HG03457 (cell line): ENCODE data around the gene MAMLD1.

Experiments
- ATAC-seq: cut with Tn5 transposase; IDR thresholded peaks from one replicate; pipeline ENCODE4 v1.9.1; 2021; ENCODE audit warnings: moderate number of reproducible peaks; ENCODE audit not compliant: unreplicated experiment

The MAMLD1 gene

DNA sequence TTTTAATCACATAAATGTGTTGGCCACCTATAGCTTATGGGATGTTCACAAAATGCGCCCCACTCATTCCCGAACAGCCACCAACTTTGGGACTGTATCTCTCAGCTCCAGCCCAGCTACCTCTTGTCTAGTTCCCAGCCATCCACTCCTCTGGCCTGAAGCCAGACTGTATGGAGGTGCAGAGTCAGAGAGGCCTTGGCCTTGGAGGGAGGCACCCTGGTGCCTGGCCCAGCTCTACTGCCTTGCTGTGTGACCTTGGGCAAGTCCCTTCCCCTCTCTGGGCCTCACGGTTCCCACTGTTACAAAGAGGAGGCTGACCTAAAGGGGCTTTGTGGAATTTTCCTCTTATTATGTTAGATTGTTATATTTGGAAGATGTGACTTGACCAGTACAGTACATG lies 13.9 kb downstream of the MAMLD1 start:
- no peak for ATAC-seq

DNA sequence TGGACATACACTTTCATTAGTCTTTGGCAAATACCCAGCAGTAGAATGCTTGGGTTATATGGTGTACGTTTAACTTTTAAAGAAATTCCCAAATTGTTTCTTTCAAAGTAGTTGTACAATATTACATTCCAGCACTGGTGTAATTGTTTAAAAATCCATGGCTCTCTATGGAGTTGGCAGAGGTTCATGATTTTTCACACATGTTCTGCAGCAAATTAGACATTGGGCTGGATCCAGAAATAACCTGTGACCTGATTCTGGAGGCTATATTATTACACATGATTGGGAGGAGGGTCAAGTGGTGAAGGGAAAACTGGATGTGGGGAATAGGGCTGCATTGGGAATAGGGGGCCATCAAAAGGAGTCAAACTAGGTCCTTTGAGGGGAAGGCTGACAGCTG lies 41.9 kb downstream of the MAMLD1 start:
- no peak for ATAC-seq

DNA sequence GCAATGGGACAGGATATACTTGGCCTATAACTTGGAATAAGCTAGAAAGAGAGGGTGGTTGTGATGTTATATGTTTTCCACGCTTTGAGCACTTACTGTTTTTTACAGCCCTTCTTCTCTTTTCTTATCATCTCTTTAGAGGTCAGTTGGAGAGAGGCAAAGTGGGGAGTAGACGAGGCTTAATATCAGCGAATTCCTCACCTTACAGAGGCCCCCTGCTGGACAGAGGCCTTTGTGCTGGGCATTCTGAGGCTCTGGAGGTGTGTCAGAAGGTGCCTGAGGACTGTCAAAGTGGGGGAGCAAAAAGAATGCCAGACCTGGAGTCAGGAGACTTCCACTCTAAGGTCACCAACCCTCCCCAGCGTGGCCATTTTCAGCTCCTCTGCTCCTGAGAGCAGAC lies 42.5 kb downstream of the MAMLD1 start:
- no peak for ATAC-seq

DNA sequence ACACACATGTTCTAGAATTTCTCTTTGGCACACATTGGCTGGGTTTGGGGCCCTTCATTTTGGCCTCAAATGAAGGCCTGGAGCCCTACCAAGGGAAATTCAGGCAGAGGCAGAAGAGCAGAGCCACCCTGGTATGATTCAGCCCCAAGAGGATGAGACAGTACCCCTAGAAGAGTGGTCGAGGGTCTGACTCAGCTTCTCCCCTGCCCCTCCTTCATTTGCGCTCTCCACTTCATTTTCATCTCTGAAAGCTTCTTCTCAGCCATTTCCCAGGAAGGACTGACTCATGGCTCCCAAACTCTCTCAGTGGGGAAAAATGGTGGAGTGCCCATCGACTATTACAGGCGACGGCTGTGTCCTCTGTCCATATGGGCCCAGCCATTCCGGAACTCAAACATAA lies 43.5 kb downstream of the MAMLD1 start:
- no peak for ATAC-seq

DNA sequence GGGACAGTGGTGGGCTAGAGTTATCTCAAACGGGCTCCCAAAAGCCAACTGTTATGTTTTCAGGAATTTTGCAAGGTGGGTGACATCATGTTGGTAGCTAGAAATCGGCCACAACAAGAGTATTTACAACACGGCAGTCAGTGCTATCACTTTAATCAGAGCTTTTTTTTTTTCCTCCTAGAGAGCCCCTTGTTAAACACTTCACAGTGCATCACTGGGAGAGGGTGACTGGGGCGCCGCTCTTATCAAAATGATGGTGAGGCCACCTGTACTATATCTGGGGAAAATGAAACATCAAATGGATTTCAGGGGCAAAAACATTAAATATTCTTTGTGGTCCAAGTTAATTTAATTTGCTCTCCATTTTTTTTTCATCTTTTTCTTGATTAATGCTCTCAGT lies 44.9 kb downstream of the MAMLD1 start:
- no peak for ATAC-seq

DNA sequence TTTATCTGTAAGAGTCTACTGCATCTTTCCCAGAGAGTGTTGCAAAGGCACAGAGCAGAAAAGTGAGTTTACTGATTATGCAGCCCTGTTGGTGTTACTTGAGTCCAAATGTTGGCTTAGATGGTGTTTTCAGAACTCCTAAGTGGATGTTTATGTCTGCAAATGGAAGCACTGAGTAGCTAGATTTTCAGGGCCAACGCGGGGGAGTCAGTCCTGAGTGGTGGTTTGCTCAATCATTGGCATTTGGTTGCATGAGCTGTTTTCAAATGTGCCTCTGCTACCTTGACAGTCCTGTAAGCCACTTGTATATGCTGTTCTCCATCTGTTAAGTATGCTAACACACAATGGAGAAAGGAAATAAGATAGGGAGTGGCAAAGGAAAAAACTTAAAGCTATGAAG lies 45.4 kb downstream of the MAMLD1 start:
- no peak for ATAC-seq

DNA sequence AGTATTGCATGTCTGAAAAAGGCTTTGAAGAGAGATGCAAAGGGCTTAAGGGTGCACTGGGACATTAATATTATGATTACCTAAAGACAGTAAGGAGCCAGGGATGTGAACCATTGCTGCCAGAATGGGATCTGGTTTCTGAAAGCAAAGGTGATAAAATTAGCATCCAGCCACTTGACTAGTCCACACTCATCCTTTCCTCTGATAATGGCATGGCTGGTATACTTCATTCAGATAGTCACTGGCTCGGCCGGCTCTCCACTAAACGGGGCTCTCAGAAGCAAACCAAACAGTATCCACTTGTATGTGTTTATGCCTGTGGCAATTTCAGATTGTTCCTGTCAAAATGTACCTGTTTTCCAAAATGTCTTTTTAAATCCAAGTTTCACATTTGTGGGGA lies 46.4 kb downstream of the MAMLD1 start:
- ATAC-seq = no peak

DNA sequence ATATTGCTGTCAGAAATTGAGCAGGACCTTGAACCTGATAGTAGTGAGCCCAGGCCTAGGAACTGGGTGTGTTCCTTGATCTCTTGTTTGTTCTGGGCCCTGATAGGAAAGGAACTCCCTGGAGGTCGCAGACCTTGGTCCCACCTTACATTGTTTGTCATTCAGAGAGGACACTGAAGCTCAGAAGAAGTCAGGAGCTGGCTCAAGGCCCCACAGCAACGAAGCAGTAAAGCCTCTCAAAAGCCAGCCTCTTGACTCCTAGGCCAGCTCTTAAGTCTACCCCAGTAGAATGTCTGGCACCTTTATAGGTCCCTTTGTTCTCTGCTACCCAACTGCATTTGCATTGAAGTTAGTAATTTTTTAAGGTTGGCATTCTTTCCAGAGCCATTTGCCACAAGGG lies 46.8 kb downstream of the MAMLD1 start:
- ATAC-seq = no peak

DNA sequence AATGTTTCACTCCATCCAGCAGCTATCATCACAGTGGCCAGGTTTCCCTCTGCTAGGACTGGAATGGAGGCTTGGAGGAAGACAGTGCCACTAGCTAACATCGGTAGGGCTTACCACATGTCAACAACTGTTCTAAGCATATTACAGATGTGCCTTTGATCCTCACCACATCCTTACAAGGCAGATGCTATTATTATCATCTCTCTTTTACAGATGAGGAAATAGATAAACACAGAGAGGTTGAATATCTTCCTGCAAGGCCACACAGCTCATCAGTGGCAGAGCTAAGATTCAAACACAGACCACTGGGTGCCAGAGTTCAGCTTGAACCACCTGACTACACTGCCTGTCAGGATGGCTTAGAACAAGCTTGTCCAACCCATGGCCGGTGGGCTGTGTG lies 47.4 kb downstream of the MAMLD1 start:
- no peak for ATAC-seq

DNA sequence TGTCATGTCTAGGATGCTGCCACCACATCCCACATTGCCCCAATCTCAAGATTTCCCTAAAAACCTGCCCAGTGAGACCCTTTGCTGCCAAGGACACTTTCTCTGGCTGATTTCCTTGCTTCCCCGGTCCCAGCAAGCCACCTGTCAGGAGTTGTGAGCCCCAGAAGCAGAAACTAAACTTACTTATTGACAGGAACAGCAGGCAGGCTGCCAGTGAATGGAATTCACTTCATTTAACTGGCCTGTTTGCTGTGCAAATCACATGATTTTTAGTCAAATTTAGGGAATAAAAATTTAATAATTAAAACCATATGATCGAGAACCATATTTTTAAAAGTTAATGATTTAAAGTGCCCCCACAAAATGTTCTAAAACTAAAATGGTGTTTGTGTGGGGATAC lies 48.5 kb downstream of the MAMLD1 start:
- no peak for ATAC-seq

DNA sequence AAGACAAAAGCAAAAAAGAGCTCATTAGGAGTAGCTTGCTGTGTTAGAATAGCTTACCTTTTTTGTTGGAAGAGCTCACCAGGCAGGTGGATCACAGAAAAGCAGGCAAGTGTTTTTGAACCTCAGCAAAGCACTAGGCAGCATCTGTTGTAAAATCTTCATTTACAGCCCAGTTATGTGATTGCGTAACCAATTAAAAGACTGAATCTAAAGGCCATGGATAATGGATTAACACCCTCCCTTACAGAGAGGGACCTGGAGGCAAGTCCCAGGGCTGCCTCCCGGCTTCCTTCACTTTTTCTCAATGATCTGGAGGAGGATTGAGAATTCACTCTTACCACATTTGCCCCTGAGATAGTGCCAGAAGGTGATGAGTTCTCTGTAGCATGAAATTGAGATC lies 51.1 kb downstream of the MAMLD1 start:
- no peak for ATAC-seq

DNA sequence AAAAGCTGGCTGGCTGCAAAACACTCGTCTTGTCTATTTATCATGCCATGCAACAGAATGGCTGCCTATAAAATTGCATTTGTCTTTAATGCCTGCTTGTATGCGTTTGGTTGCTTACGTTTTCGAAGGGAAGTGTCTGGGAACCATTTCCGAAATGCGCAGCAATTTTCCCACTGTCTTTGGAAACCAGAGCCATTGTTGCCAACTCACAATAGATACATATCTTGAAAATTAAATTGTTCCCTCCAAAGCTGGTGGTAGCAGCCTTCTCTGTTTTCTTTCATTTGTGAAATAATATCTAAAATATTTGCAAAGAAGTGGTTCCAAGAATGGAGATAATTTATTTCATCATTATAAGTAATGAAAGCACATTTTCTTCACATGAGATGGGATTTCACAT lies 53.4 kb downstream of the MAMLD1 start:
- no peak for ATAC-seq

DNA sequence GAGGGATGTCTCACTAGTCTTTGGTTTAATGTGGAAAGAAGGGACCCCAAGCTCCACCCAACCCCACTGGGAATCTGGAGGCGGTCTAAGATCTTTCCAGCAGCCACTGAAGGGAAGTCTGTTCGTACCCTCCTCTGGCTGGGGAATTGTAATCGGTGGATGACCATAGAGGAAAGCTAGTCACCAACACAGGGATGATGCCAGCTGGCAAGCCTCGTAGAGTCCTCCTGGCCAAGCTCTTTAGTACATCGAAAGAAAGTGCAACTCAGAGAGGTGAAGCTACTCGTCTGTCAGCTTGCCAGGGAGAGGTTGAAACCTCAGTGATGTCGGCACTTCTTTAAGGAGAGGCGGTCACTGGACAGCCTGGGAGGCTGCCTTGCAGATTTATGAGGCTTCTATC lies 58.7 kb downstream of the MAMLD1 start:
- no peak for ATAC-seq

DNA sequence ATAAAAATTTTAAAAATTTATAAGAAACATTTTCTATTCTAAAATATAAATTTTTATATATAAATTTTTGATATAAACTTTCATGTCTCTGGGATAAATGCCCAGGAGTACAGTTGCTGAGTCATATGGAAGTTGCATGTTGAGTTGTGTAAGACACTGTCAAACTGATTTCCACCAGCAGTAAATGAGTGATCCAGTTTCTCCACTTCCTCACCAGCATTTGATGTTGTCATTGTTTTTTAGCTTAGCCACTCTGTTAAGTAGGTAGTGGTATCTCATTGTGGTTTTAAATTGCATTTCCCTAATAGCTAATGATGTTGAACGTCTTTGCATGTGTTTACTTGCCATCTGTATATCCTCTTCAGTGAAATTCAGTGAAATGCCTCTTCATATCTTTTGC lies 66.5 kb downstream of the MAMLD1 start:
- no peak for ATAC-seq

DNA sequence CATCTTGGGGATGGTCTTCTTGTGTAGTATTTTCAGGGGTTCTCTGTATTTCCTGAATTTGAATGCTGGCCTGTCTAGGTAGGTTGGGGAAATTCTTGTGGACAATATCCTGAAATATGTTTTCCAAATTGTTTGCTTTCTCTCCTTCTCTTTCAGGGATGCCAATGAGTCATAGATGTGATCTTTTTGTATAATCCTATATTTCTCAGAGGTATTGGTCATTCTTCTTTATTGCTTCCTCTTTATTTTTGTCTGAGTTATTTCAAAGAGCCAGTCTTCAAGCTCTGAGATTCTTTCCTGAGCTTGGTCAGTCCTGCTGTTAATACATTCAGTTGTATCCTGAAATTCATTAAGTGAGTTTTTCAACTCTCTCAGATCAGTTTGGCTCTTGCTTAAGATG lies 73.1 kb downstream of the MAMLD1 start:
- no peak for ATAC-seq

DNA sequence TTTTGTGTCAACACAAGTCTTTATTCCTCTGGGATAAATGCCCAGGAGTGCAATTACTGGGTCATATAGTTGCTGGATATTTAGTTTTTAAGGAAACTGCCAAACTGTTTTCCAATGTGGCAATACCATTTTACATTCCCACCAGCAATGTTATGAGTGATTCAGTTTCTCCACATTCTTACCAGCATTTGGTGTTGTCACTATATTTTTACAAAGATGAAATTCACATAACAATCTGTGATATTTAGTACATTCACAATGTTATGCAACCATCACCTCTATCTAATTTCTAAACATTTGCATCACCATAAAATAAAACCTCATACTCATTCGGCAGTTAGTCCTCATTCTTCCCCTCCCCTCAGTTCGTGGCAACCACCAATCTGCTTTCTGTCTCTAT lies 75.0 kb downstream of the MAMLD1 start:
- ATAC-seq = no peak

DNA sequence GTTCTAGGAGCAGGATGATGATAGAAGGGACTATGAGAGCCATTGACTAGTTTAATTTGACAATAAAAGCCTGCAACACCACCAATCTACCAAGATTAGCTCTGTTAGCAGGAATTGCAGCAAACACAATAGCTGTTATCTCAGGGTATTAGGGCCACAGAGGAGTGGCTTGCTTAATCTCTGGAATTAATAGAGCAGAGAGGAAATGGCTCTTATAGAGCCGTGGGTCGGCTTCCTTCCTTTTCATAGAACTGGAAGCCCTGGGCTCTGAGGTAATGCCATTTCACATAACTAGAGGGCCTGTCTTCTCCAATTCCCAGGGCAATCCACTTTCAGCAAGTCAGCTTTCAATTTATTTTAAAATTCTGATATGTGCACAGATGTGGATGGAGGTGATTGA lies 83.0 kb downstream of the MAMLD1 start:
- ATAC-seq = no peak

DNA sequence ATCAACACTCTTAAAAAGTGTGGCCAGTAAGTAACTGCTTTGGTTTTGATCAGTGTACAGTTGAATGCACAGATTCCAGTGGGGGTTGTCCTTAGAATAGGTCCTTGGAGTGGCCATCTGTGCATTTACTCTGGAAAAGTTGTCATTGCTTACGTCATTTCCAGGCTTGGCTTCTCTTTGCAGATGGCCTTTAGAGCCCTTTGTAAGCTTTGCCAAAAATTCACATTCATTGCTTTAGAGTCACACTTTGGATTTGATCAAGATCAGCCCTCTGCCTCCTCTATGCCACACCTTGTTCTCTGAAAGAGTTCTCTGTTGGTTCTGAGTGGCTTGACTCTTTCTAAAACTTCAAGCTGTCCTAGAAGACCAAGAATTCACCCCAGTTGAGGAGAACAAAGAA lies 83.9 kb downstream of the MAMLD1 start:
- no peak for ATAC-seq

DNA sequence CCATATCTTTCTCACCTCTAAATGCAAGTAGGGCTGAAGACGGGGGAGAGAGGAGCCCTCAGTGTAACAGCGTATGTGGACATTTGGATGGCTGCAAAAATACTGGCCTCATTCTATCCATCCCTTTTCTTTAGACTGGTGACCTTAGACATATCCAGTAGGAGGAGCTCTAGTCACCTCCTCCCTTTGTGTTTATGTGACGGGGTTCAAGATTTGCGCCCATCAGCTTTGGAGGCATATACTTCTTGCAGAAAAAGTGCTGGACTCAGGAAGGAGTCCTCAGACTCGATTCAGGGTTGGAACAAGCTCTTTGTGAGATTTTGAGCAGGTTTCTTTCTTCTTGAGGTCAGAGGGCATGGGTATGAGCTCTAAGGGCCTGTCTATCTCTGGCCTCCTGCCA lies 86.2 kb downstream of the MAMLD1 start:
- ATAC-seq = no peak

DNA sequence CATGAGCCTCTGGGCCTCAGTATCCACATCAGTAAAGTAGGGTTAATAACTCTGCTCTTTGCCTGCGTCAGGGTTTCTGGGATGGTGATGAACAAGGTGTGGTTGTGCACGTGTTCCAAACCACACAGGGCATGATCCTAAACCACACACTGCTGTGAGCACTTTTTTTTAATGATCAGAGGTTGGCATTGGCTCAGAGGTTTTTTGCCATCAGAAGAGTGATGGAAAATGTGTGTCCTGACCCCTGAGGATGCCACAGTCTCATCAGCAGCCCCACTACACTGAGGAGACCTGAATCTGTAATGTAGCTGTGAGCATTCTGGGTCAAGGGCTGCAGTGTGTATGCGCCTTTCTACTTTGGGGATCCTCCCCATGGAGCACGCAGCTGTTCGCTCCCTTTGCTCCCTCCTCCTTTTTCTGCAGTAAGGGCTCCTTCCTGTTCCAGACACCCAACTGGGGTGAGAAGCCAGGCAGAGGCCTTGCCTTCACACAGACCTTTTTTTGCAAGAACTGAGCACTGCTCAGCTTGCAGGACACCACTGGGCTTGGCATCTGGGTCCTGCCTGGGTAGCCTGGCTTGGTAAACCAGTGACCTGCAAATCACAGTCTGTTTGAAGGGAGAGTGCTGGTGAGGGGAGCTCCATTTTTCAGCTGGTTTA lies 87.5 kb downstream of the MAMLD1 start:
- ATAC-seq = no peak

DNA sequence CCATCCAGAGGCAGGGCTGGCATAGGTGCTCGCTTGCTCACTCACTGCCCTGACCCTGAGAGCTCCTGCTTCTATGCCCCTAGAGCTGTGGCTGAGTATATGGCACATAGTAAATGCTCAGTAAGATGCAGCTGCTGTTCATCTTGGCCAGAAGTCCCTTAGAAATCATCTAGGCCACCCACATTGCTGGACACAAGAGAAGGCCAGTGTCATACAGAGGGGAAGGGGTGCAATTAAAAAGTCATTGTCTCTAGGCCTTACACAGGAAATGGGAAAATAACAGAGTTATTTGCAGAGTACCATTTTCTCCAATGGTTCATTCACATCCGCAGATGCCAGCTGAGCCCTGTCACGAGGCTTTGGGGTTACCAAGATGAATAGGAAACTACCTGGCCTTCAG lies 88.8 kb downstream of the MAMLD1 start:
- ATAC-seq = no peak

DNA sequence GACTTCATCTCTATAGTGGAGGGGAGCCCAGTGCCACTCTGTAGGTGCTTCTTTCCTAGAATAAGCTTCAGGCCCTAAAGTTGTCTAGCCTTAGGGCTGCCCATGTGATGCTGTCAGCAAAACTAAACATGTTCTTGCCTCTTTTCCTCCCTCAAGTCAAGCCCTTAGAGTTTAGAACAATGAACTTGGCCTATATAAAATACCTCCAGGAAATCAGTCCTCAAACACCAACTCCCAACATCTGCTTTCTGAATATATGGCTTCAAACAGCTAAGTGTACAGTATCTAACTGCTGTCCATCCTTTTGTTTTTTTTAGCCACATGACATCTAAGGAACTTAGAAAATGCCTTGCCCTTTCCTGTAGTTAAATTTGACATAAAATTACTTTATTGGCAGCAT lies 91.0 kb downstream of the MAMLD1 start:
- no peak for ATAC-seq

DNA sequence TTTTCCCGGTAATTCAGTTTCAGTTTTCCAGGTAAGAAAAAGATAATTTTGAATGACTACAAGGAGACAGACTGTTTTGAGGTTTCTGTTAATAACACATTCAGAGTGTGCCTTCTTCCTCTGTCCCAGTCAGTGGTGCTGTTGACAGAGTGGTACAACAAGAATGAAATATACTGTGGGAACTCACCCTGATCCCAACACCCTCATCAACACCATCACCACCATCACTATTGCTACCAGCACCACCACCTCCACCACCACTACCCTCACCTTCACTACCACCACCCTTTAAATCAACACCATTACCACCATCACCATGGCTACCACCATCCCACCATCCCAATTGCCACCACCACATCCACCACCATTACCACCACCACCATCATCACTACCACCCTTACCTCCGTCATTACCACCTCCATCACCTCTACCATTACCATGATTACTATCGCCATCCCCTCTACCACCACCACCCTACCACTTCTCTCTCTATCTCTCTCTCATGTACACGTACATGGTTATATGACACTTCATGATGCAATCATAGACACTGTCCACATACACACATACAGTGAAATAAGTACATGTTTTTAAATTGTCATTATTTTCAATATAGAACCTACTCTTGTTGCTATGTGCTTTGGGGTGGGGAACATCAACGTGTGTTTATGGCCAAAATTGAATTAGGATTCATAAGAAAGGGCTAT lies 91.5 kb downstream of the MAMLD1 start:
- no peak for ATAC-seq
